Spleen (tissue), 11 donors: ENCODE results near the gene SIDT1. TPM values are rescaled to one million over a fixed set of nuclear protein-coding genes. Genes with fewer than 3 reads are reported as not detected.
A peak's percentile ranks its signal among the peaks of the same experiment; 100 is the strongest.

Experiments used
- DNase-seq: peaks from one replicate; pipeline ENCODE4 v3.0.0-alpha.2; 2020
- H3K27ac ChIP-seq, 8 donors: fragments of 200-600 bp; sonication (generic) in 7 of 8; 1 replicate in 4 of 8; 2 replicates in 4 of 8; pipeline versions ENCODE4 v1.5.0 to v1.8.0; 2016 to 2021; ENCODE audit warnings: inconsistent platforms in 4 of 8, mild to moderate bottlenecking in 4 of 8, moderate library complexity in 1 of 8
- H3K27me3 ChIP-seq, 7 donors: fragments of 200-600 bp; sonication (generic) in 6 of 7; replicated peaks in 1 of 7; 1 replicate in 4 of 7; 2 replicates in 3 of 7; pipeline versions ENCODE4 v1.5.0 to v1.8.0; 2016 to 2021; ENCODE audit warnings: inconsistent platforms in 3 of 7, mild to moderate bottlenecking in 1 of 7
- H3K36me3 ChIP-seq, 6 donors: fragments of 200-600 bp; sonication (generic) in 5 of 6; 1 replicate in 4 of 6; 2 replicates in 2 of 6; pipeline versions ENCODE4 v1.5.0 to v1.8.0; 2016 to 2021; ENCODE audit warnings: inconsistent platforms in 2 of 6
- H3K4me1 ChIP-seq, 6 donors: fragments of 200-600 bp; sonication (generic) in 5 of 6; 1 replicate in 3 of 6; 2 replicates in 3 of 6; pipeline versions ENCODE4 v1.5.0 to v1.8.0; 2016 to 2021; ENCODE audit warnings: inconsistent platforms in 3 of 6
- H3K4me3 ChIP-seq, 8 donors: fragments of 200-600 bp; sonication (generic) in 7 of 8; 1 replicate in 4 of 8; 2 replicates in 4 of 8; pipeline versions ENCODE4 v1.5.0 to v1.8.0; 2016 to 2021; ENCODE audit warnings: inconsistent platforms in 4 of 8, mild to moderate bottlenecking in 4 of 8, moderate library complexity in 2 of 8
- H3K9me3 ChIP-seq, 8 donors: fragments of 200-600 bp; sonication (generic) in 7 of 8; 1 replicate in 4 of 8; 2 replicates in 4 of 8; pipeline versions ENCODE4 v1.5.0 to v1.8.0; 2016 to 2021; ENCODE audit warnings: inconsistent platforms in 4 of 8
- CTCF ChIP-seq, 11 experiments: fragments of 200-600 bp in 7 of 11; fragments of 450-650 bp in 4 of 11; sonication (generic) in 4 of 11; IDR thresholded peaks in 8 of 11; conservative IDR thresholded peaks in 3 of 11; 1 replicate in 7 of 11; 2 replicates in 4 of 11; pipeline versions ENCODE4 v1.4.0 to v1.8.0; 2016 to 2021; ENCODE audit warnings: antibody characterized with exemption in 11 of 11, inconsistent platforms in 4 of 11, mild to moderate bottlenecking in 1 of 11
- POLR2A ChIP-seq, 3 donors: fragments of 450-650 bp; IDR thresholded peaks; one replicate each; pipeline ENCODE4 v1.5.1; 2017; ENCODE audit warnings: antibody characterized with exemption in 3 of 3, mild to moderate bottlenecking in 1 of 3
- POLR2AphosphoS5 ChIP-seq, 3 donors: sonication (generic); formaldehyde crosslinking; IDR thresholded peaks; one replicate each; pipeline ENCODE4 v1.5.1; 2017; ENCODE audit warnings: antibody characterized with exemption in 3 of 3
- WGBS, 5 donors: extraction: QIAGEN DNeasy Blood & Tissue Kit in 3 of 5; methylation state at CpG; one replicate each; pipeline versions ENCODE4 v1.1.5 to v1.1.7; 2013 to 2018; 5-methylcytosine and 5-hydroxymethylcytosine counted together
- intact Hi-C: fragments of 100-400 bp; cut with DNase I; formaldehyde crosslinking; loops from one replicate; pipeline ENCODE4 v1.15.0; 2023; ENCODE audit warnings: low total_unique reads
- polyA plus RNA-seq, 3 donors: library from polyadenylated mRNA; stranded (reverse); fragments of 200-250 nt; gene quantifications; one replicate each; pipeline ENCODE4 v1.2.1, GENCODE V29; 2013
- total RNA-seq, 7 donors: library from RNA; depleted of rRNA in 3 of 7; stranded (reverse); fragments of >200 nt in 3 of 7; fragmentation: NEBNext Ultra II Directional in 4 of 7; extraction: Animal tissue kit (Norgen Biotek cat#: 25700) in 4 of 7; gene quantifications; one replicate each; pipeline versions ENCODE4 v1.1.0 to v1.2.1, GENCODE V29; 2016 to 2021
- donor health status: healthy with polysubstance abuse.
- donor health status: DM: no; HTN: no; CAD: no; lungs with moderate emphysema.
- donor health status: DM: no; HTN: no; CAD: no.
- donor health status: Bipolar disorder and iron deficiency.
- donor health status: healthy.
- donor health status: DM: no; HTN: no; CAD: no.
- donor health status: DM: yes; HTN: yes; CAD: no.

The SIDT1 gene
- total and polyA plus RNA-seq, 10 donors = 12.4 to 81.5 (median 40.3) TPM

DNA sequence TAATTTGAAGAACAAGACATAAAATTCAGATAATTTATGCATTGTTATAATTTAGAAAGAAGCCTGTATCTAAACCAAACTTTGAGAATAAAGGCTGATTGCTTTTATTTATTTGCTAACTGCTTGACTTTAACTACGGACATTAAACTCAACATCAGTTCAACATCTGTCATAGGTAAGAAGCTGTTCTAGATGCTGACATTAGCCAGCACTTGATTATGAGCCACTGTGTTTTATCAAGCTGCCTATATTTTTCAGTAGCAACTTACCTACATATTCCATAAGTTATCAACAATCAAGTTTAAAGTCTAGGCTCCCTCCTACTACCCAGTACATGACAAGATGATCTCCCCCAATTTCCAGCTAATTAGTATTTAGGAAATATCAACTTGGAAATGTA is 122.0 kb downstream of the SIDT1 start:
- Histone ChIP-seq H3K4me1 (peaks cover 0 to 21% (median 4%) of the 10 kb centered on the region in 6 donors), H3K9me3 (no peaks in the 10 kb centered on the region), H3K36me3 (peaks cover 0 to 40% (median under 1%) of the 10 kb centered on the region in 6 donors), H3K27ac (no peak overlapping the region), H3K4me3 (no peak overlapping the region), H3K27me3 (no peaks in the 10 kb centered on the region)
- no peak for DNase-seq
- no peak for TF ChIP-seq POLR2A (IDR thresholded peaks at IDR 0.05)
- intact Hi-C loops = no loop called here
- WGBS, 5 donors = 93 to 98% (median 94%) methylated on average over 1 of the region's 1 CpG

DNA sequence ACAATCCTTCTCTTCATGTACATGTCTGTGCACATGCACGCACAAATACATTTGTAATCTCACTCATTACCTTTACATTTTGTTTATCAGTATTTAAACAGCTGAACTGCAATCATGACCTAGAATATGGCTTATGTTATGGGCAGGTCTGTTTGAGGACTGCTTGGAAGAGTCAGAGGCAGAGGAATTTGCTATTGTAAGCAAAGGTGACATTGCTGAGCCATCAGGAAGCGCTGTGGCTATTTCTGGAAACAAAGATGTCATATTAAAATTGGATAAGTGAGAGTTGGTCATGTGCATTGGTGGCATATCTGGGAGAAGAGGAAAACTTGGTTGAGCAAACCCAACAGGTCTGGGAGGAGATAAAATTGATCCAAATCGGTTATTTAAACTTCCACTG is 122.5 kb downstream of the SIDT1 start:
- Histone ChIP-seq H3K27me3 (no peaks in the 10 kb centered on the region), H3K27ac (peak overlapping the region in 1 of 8 donors; percentile 13), H3K9me3 (no peaks in the 10 kb centered on the region), H3K36me3 (peaks cover 0 to 45% (median 6%) of the 10 kb centered on the region in 6 donors), H3K4me1 (peaks cover 0 to 26% (median 6%) of the 10 kb centered on the region in 6 donors), H3K4me3 (no peak overlapping the region)
- intact Hi-C loops = no loop called here
- TF ChIP-seq POLR2AphosphoS5 (IDR thresholded peaks at IDR 0.05) (no peak), CTCF (IDR thresholded peaks at IDR 0.05 in 8 of 11, conservative IDR thresholded peaks at IDR 0.05 in 3 of 11) (no peak), POLR2A (IDR thresholded peaks at IDR 0.05) (no peak)
- 95 to 98% (median 96%) methylated on average over 3 of the region's 3 CpGs for WGBS, 5 donors
- DNase-seq = no peak

DNA sequence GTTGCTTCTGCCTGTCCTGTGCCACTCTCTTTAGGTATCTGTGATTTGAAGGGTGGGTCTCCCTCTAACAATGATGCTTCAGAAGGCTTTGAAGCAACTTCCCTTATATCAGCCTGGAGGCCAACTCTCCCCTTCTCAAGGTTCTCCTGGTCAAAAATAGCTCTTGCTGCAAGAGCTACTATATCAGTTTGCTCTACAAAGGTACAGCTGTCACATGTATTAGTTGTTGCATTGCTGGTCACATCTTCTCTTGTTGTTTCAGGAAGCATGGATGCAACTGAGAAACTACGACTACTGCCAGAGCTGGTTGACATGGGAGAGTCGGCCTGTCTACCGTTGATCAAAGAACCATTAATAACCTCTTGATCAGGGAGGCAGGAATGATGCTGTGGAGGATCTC is 125.8 kb downstream of the SIDT1 start:
- H3K27me3 ChIP-seq = no peaks in the 10 kb centered on the region
- DNase-seq = no peak
- H3K4me1 ChIP-seq = peaks cover 0 to 40% (median 8%) of the 10 kb centered on the region in 6 donors
- TF ChIP-seq POLR2A (IDR thresholded peaks at IDR 0.05) (no peak), CTCF (IDR thresholded peaks at IDR 0.05 in 8 of 11, conservative IDR thresholded peaks at IDR 0.05 in 3 of 11) (no peak), POLR2AphosphoS5 (IDR thresholded peaks at IDR 0.05) (no peak)
- WGBS, 5 donors = 98 to 100% (median 99%) methylated on average over 3 of the region's 3 CpGs
- intact Hi-C loops = no loop called here
- H3K27ac ChIP-seq = peak overlapping the region in 3 of 8 donors; percentile 72 to 84 (median 75)
- H3K9me3 ChIP-seq = no peaks in the 10 kb centered on the region
- H3K36me3 ChIP-seq = peaks cover 0 to 78% (median 36%) of the 10 kb centered on the region in 6 donors
- H3K4me3 ChIP-seq = no peak overlapping the region

DNA sequence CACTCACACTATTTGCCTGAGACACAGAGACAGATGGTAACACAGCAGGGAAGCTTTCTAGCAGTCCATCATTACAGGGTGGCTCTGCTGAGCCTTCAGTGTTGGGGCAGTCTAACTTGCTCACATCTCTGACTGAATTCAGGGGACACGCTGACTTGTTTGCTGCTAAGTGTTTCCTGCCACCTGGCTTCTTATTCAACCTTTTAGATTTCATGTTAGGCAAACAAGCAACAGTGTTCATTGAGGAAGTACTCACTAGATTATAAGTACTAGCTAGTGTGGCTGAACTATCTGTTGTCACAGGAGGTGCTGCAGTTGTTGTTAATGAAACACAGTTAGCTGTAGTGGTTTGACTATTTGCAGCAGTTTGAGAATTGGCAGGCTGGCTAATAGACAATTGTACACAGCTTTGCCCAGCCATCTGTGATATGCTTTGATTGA is 126.8 kb downstream of the SIDT1 start:
- H3K27me3 ChIP-seq = no peaks in the 10 kb centered on the region
- intact Hi-C loops = no loop called here
- DNase-seq = no peak
- H3K27ac ChIP-seq = peak overlapping the region in 7 of 8 donors; percentile 14 to 84 (median 55)
- H3K4me3 ChIP-seq = no peak overlapping the region
- TF ChIP-seq CTCF (IDR thresholded peaks at IDR 0.05 in 8 of 11, conservative IDR thresholded peaks at IDR 0.05 in 3 of 11) (peak in 1 of 11 experiments; percentile 18), POLR2A (IDR thresholded peaks at IDR 0.05) (no peak), POLR2AphosphoS5 (IDR thresholded peaks at IDR 0.05) (peak in 1 of 3 donors; percentile 64)
- H3K4me1 ChIP-seq = peaks cover 0 to 40% (median 8%) of the 10 kb centered on the region in 6 donors
- peaks cover 0 to 88% (median 41%) of the 10 kb centered on the region in 6 donors for H3K36me3 ChIP-seq
- no peaks in the 10 kb centered on the region for H3K9me3 ChIP-seq
- 68 to 77% (median 72%) methylated on average over 1 of the region's 1 CpG; no CpG with 5 or more reads in 1 of the 5 donors for WGBS, 5 donors
